Measurements from ENCODE around the gene VPS18.

The VPS18 gene

GRCh38 chr15:40949756-40950207 is 55.5 kb downstream of the VPS18 start:
- TF ChIP-seq CTCF (conservative IDR thresholded peaks at IDR 0.05; ENCODE audit: control insufficient read depth, insufficient read depth, low read depth, low read length) = no peak
- no peak overlapping the region for H3K4me3 ChIP-seq (ENCODE audit: control insufficient read depth, low read depth, low read length)
- DNase-seq (ENCODE audit: low read depth) = no peak

GRCh38 chr15:40951764-40952163 is 57.5 kb downstream of the VPS18 start:
- TF ChIP-seq CTCF (conservative IDR thresholded peaks at IDR 0.05; ENCODE audit: control insufficient read depth, insufficient read depth, low read depth, low read length) = no peak
- DNase-seq (ENCODE audit: low read depth) = no peak
- no peak overlapping the region for H3K4me3 ChIP-seq (ENCODE audit: control insufficient read depth, low read depth, low read length)

DNA sequence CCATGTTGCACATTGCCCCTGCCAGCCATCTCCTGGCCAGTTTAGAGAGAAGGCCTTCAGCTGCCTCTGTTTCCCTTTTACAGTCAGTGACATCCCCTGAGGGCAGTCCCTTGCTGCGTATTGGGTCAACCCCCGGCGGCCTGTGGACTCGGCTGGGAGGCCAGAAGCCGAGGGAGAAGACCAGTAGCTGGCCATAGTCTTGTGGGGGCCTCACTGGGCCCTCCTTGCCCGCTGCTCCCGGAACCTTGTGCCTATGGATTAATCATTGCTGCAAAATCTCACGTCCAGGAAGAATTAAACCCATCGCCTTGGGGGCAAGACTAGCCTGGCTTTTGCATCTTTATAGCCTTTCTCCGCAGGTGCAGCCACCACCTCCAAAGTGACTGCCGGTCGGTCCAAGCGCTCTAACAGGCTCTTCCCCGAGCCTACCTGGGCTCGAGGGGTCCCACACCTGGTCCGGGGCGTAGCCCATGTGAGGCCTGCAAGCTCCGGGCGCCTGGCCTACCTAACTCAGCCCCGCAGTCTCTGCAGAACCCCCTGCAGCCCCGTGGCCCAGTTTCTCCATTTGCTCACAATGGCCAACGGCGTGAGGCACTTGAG is 58.2 kb downstream of the VPS18 start:
- no peak for TF ChIP-seq CTCF (conservative IDR thresholded peaks at IDR 0.05; ENCODE audit: control insufficient read depth, insufficient read depth, low read depth, low read length)
- DNase-seq (ENCODE audit: low read depth) = no peak
- H3K4me3 ChIP-seq (ENCODE audit: control insufficient read depth, low read depth, low read length) = peak overlapping the region; percentile 79

- DNase-seq (ENCODE audit: low read depth) = peak; percentile 88
- no peak for TF ChIP-seq CTCF (conservative IDR thresholded peaks at IDR 0.05; ENCODE audit: control insufficient read depth, insufficient read depth, low read depth, low read length)
- peak within 1 kb of the TSS; percentile 79 for H3K4me3 ChIP-seq (ENCODE audit: control insufficient read depth, low read depth, low read length)
Measured at GRCh38 chr15:40952901-40953712, 58.9 kb downstream of the VPS18 start, which contains the start of gene CHAC1. CHAC1 (plus strand) TSS chr15:40953471; CDS start chr15:40953584, 113 bp downstream.
